ENCODE results near the gene FHIT.

- TF ChIP-seq CTCF (IDR thresholded peaks at IDR 0.05) (no peak), POLR2A (IDR thresholded peaks at IDR 0.05) (no peak)
Measured at GRCh38 chr3:60758831-60759230, 492.4 kb downstream of the FHIT start.
